GM12892 (cell line): ENCODE measurements around the gene KIRREL3.

Experiments
- DNase-seq: peaks from one replicate; pipeline ENCODE4 v3.0.0; 2011; ENCODE audit not compliant: insufficient read length
- FAIRE-seq: peaks from 2 replicates; lab custom pipeline; 2011; peaks lifted over from hg19 to GRCh38; lab: Jason Lieb, UNC
- POLR2A ChIP-seq: IDR thresholded peaks from 2 replicates; pipeline ENCODE4 v1.6.1; 2011; ENCODE audit warnings: low read depth, low read length, control low read depth
- POLR2AphosphoS5 ChIP-seq: IDR thresholded peaks from 2 replicates; pipeline ENCODE4 v1.6.1; 2011; ENCODE audit warnings: low read depth, low read length, control low read depth
- TAF1 ChIP-seq: IDR thresholded peaks from 2 replicates; pipeline ENCODE4 v1.6.1; 2011; ENCODE audit warnings: low read depth, mild to moderate bottlenecking, control low read depth, low read length, borderline replicate concordance

KIRREL3 gene

DNA sequence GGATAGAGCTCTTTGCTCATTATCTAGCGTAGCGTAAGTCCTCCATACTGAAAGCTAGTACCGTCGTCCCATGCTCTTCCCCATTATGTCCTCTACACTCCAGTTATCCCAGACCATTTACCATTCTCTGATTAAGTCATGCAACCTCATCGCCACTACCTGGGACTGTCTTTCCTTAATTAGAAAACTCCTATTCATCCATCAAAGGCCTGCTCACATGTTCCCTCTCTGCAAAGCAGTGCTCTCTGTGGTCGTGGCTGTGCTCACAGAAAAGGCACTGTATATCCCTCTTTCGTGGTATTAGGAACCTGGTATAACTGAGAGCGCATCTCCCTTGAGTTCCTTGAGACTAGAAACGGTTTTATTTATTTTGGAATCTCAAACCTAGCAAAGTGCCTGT, 253.3 kb downstream of the KIRREL3 start:
- TF ChIP-seq TAF1 (no peak), POLR2AphosphoS5 (no peak), POLR2A (no peak)
- FAIRE-seq = no peak
- DNase-seq = no peak

DNA sequence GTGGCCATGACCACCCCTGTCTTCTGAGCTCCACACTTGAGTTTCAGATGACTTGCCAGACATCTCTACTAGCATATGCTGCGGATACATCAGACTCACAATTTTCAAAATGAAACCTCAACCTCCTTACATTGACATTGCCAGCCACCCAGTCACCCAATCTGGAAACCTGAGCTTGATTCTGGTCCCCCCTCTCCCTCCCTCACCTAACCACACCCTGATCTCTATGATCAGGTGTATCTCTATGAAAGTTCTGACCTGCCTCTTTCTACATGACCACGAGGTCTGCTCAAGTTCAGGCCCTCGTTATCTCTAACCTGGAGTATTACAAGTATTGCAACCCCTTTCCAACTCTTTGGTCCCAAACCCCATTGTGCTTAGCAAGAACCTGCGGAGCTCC, 254.1 kb downstream of the KIRREL3 start:
- no peak for FAIRE-seq

GRCh38 chr11:126744699-126745098, 255.9 kb downstream of the KIRREL3 start:
- no peak for FAIRE-seq
- no peak for DNase-seq
- TF ChIP-seq POLR2AphosphoS5 (no peak), POLR2A (no peak), TAF1 (no peak)

More for the DNA sequence above, 254.1 kb downstream of the KIRREL3 start:
- DNase-seq = no peak
- TF ChIP-seq POLR2A (no peak), POLR2AphosphoS5 (no peak), TAF1 (no peak)

GRCh38 chr11:126743628-126744027, 256.9 kb downstream of the KIRREL3 start:
- TF ChIP-seq POLR2AphosphoS5 (no peak), TAF1 (no peak), POLR2A (no peak)
- DNase-seq (no peak), FAIRE-seq (no peak)

- no peak for FAIRE-seq
- no peak for TF ChIP-seq POLR2AphosphoS5
- no peak for TF ChIP-seq POLR2A
- no peak for TF ChIP-seq TAF1
Measured at GRCh38 chr11:126742582-126742981, 258.0 kb downstream of the KIRREL3 start.

DNA sequence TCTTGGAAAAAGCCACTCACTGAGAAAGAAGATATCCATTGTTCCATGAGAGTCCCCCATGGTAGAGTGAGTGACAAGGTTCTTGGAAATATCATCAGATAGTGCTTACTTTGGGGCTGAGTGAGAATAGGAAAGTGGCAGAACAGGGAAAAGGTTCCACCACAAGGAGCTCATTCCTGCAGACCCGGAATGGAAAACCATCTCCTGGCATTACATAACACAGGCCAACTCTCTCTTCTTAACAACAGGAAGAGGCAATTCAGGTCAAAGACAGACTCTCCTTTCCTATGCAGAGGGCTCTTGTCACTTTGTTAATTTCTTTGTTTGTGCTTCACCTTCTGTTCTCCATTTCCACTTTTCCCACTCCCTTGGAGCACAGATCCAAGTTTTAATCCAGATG, 259.7 kb downstream of the KIRREL3 start:
- DNase-seq = no peak
- no peak for FAIRE-seq
- TF ChIP-seq TAF1 (no peak), POLR2AphosphoS5 (no peak)

More at GRCh38 chr11:126742582-126742981, 258.0 kb downstream of the KIRREL3 start:
- no peak for DNase-seq

- FAIRE-seq = peak; percentile 77
- TF ChIP-seq TAF1 (no peak), POLR2AphosphoS5 (no peak), POLR2A (no peak)
- no peak for DNase-seq
Measured at GRCh38 chr11:126739499-126740145, 260.9 kb downstream of the KIRREL3 start.

GRCh38 chr11:126738295-126739031, 262.1 kb downstream of the KIRREL3 start:
- FAIRE-seq (no peak), DNase-seq (no peak)
- TF ChIP-seq POLR2A (no peak), POLR2AphosphoS5 (no peak), TAF1 (no peak)

DNA sequence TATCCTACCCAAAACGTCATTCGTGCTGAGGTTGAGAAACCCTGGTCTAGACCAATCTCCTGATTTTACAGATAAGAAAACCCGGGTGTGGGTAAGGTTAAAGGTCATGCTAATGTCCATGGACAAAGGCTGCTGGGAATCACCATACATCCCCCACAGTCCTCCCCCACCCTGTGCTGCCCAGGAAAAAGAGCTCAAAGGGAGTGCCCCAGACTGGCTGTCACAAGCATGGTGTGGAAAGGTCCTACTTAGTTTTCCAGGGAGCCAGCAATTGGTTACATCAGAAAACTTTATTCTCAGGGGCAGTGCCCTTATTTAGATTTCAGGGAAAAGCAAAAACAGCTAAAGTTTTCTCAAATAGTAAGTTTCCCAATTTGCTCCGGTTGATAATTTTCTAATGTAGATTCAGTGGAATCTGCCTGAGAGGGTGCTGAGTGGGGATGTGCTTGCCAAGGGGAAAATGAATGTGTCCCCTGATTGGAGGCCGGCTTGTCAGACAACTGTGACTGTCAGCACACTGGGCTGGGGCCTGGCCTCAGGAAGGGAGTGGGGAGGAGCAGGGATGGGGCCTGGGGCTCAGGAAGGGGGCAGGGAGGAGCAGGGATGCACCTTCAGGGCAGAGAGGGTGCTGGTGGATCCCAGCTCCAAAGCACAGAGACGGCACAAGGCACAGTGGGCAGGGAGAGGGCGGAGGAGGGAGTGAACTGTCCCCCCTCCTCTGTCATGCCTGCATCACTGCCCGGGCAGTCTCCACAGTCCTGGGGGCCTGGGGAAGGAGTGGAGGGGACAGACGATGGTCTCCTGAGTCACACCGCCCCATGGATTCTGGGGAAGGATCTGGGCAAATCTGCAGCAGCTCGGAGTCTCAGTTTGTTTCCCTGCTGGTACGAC, 263.6 kb downstream of the KIRREL3 start:
- DNase-seq (no peak), FAIRE-seq (no peak)
- no peak for TF ChIP-seq POLR2A

- FAIRE-seq (no peak), DNase-seq (no peak)
- TF ChIP-seq POLR2AphosphoS5 (no peak), POLR2A (no peak), TAF1 (no peak)
Measured at GRCh38 chr11:126734752-126735151, 265.8 kb downstream of the KIRREL3 start.

- FAIRE-seq (no peak), DNase-seq (no peak)
- TF ChIP-seq POLR2A (no peak), POLR2AphosphoS5 (no peak), TAF1 (no peak)
Measured at GRCh38 chr11:126733685-126734084, 266.9 kb downstream of the KIRREL3 start.

DNA sequence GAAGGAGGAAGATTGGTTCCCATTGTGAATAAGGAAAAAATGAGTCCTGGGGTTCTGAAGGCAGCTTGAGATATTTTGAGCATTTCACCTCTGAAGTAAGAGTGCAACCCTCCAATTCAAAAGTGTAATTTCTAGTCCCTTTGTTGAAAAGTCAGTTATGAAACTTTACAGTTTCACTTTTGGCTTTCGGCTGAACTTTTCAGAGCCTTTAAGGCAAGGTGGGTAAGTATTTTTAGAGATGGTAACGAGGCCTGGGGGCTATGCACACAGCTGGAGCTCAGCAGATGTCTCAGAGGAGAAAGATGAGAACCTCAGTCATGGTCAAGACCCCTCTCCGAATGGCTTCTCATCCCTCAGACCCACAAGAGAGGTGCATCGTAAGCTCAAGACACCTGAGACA, 267.6 kb downstream of the KIRREL3 start:
- no peak for DNase-seq
- TF ChIP-seq POLR2AphosphoS5 = no peak
- no peak for TF ChIP-seq POLR2A
- TF ChIP-seq TAF1 = no peak
- FAIRE-seq = peak; percentile 14
